ENCODE results near the gene RAD52. TPM values are rescaled to one million over a fixed set of nuclear protein-coding genes. Genes with fewer than 3 reads are reported as not detected.

The RAD52 gene
- total and polyA plus RNA-seq, 2 donors from 2014 or later: 6.4 to 17.1 TPM

GRCh38 chr12:862303-862911 is 87.1 kb downstream of the RAD52 start:
- no peak for DNase-seq
- Histone ChIP-seq H3K36me3 (ENCODE audit: control insufficient read depth in 2 of 3, insufficient read depth in 3 of 3, low read length in 3 of 3) (peaks cover 2 to 45% (median 20%) of the 10 kb centered on the region in 3 donors), H3K27ac (ENCODE audit: low read depth in 2 of 2, low read length in 2 of 2) (peak overlapping the region in 1 of 2 donors; percentile 45), H3K9me3 (ENCODE audit: control insufficient read depth in 2 of 3, insufficient read depth in 1 of 3, low read length in 3 of 3) (no peaks in the 10 kb centered on the region), H3K4me1 (ENCODE audit: control insufficient read depth in 2 of 3, insufficient read depth in 2 of 3, low read depth in 1 of 3, low read length in 3 of 3) (peaks cover 0 to 2% (median 0%) of the 10 kb centered on the region in 3 donors), H3K27me3 (ENCODE audit: control insufficient read depth, insufficient read depth, low read length) (no peaks in the 10 kb centered on the region), H3K4me3 (ENCODE audit: low read length in 3 of 3) (peak overlapping the region in 1 of 3 donors; percentile 17), H3K9ac (ENCODE audit: low read length in 3 of 3) (no peak overlapping the region)
- intact Hi-C loops (cut with DNase I): no loop called here
- TF ChIP-seq, protein P1, sequence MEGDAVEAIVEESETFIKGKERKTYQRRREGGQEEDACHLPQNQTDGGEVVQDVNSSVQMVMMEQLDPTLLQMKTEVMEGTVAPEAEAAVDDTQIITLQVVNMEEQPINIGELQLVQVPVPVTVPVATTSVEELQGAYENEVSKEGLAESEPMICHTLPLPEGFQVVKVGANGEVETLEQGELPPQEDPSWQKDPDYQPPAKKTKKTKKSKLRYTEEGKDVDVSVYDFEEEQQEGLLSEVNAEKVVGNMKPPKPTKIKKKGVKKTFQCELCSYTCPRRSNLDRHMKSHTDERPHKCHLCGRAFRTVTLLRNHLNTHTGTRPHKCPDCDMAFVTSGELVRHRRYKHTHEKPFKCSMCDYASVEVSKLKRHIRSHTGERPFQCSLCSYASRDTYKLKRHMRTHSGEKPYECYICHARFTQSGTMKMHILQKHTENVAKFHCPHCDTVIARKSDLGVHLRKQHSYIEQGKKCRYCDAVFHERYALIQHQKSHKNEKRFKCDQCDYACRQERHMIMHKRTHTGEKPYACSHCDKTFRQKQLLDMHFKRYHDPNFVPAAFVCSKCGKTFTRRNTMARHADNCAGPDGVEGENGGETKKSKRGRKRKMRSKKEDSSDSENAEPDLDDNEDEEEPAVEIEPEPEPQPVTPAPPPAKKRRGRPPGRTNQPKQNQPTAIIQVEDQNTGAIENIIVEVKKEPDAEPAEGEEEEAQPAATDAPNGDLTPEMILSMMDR (IDR thresholded peaks at IDR 0.05; ENCODE audit: borderline replicate concordance, extremely low read depth, insufficient read depth): no peak
- FAIRE-seq: peak; percentile 38

Other genes starting within 250 kb of the RAD52 start
- gene WNK1, start 197.1 kb downstream of the RAD52 start, total RNA-seq: 173 TPM
- 40.2 TPM for gene WNK1, start 197.1 kb downstream of the RAD52 start, polyA plus RNA-seq (ENCODE audit: insufficient read depth, low read depth, low replicate concordance)
- gene ERC1, start 41.5 kb upstream of the RAD52 start, total RNA-seq: 68.3 TPM
- gene ERC1, start 41.5 kb upstream of the RAD52 start, polyA plus RNA-seq (ENCODE audit: insufficient read depth, low read depth, low replicate concordance): 5.1 TPM

Data from kidney (tissue), 14 donors.